ENCODE data around the gene PKD1L1.

DNA sequence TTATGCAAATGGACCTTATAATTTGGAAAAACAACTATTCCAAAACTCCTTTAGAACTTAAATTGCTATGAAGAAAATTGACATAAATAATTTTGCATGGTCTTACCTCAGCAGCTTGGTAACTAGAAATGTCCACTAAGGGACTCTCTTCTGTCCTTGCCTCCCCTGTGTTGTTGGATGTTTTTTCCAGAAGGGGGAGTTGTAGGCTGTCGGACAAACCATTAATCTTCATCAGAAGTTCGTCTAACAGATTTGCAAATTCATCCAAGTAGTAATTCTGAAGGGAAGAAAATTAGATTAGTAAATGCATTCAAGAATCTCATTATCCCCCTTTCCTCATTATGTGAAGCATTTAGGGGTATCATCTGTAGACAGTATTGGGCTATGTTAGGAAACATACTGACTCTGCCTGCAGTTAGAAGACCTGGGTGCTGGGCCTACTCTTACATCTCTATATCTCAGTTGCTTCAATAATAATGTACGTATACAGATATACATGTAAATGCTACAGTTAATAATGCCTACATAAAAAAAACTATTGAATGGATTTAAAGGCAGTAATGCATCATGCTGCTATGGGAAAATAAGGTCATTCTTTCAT lies 155.6 kb downstream of the PKD1L1 start:
- TF ChIP-seq POLR2A (IDR thresholded peaks at IDR 0.05), result no peak
- no peak for TF ChIP-seq EP300 (IDR thresholded peaks at IDR 0.05)
- TF ChIP-seq, protein P1, sequence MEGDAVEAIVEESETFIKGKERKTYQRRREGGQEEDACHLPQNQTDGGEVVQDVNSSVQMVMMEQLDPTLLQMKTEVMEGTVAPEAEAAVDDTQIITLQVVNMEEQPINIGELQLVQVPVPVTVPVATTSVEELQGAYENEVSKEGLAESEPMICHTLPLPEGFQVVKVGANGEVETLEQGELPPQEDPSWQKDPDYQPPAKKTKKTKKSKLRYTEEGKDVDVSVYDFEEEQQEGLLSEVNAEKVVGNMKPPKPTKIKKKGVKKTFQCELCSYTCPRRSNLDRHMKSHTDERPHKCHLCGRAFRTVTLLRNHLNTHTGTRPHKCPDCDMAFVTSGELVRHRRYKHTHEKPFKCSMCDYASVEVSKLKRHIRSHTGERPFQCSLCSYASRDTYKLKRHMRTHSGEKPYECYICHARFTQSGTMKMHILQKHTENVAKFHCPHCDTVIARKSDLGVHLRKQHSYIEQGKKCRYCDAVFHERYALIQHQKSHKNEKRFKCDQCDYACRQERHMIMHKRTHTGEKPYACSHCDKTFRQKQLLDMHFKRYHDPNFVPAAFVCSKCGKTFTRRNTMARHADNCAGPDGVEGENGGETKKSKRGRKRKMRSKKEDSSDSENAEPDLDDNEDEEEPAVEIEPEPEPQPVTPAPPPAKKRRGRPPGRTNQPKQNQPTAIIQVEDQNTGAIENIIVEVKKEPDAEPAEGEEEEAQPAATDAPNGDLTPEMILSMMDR (IDR thresholded peaks at IDR 0.05), result peak in 1 of 4 experiments; percentile 13

All from gastroesophageal sphincter (tissue), 3 donors.